GM12873 (cell line): ENCODE measurements around the gene BCAP29.
A peak's percentile ranks its signal among the peaks of the same experiment; 100 is the strongest.

Experiments
- CTCF ChIP-seq: IDR thresholded peaks from 2 replicates; pipeline ENCODE4 v1.5.1; 2012; ENCODE audit warnings: low read depth, mild to moderate bottlenecking, moderate library complexity, low read length, control low read depth; ENCODE audit not compliant: insufficient read depth; ENCODE audit errors: missing control alignments

BCAP29 gene

GRCh38 chr7:107579885-107580715 lies at the start of gene BCAP29:
Gene BCAP29, plus strand, starts transcription at chr7:107580246. Its CDS starts 527 bp downstream, at chr7:107580773.
- TF ChIP-seq CTCF: peak; percentile 5

GRCh38 chr7:107530751-107531150 lies 49.3 kb upstream of the BCAP29 start:
- TF ChIP-seq CTCF: no peak

GRCh38 chr7:107534139-107534538 lies 45.9 kb upstream of the BCAP29 start:
- no peak for TF ChIP-seq CTCF

- TF ChIP-seq CTCF: no peak
Measured at GRCh38 chr7:107538001-107538400, 42.0 kb upstream of the BCAP29 start.

- TF ChIP-seq CTCF: no peak
Measured at GRCh38 chr7:107543338-107543993, 36.6 kb upstream of the BCAP29 start.

- TF ChIP-seq CTCF: no peak
Measured at GRCh38 chr7:107544848-107545591, 35.0 kb upstream of the BCAP29 start.

GRCh38 chr7:107551936-107552335 lies 28.1 kb upstream of the BCAP29 start:
- TF ChIP-seq CTCF: no peak
